Measurements from ENCODE around the gene PLEKHD1. TPM values are rescaled to one million over a fixed set of nuclear protein-coding genes. Genes with fewer than 3 reads are reported as not detected.

The PLEKHD1 gene
- total RNA-seq, 4 donors from 2014 or later: 0.04 to 0.10 TPM; not detected in 2

DNA sequence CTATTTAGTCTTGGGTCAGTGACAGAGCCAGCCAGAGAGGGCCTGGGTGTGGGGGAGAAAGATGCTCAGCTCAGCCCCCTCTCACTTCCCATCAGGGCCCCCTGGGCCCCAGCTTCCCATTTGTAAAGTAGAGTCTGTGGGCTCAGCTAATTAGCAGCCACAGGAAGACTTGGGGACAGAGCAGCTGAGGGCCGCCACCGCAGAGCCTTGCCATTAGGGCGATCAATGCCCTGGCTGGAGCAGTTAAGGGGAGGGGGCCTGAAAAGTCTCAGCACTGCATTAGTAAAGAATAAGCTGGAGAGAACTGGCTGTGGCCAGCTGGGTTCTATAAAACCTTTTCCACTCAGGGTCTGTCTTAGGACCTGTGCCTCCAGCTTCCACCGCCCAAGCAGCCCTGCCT is 2.7 kb downstream of the PLEKHD1 start:
- in situ Hi-C loops (cut with MboI; ENCODE audit: low sequenced_read_pairs in 4 of 4): no loop called here
- TF ChIP-seq, protein P1, sequence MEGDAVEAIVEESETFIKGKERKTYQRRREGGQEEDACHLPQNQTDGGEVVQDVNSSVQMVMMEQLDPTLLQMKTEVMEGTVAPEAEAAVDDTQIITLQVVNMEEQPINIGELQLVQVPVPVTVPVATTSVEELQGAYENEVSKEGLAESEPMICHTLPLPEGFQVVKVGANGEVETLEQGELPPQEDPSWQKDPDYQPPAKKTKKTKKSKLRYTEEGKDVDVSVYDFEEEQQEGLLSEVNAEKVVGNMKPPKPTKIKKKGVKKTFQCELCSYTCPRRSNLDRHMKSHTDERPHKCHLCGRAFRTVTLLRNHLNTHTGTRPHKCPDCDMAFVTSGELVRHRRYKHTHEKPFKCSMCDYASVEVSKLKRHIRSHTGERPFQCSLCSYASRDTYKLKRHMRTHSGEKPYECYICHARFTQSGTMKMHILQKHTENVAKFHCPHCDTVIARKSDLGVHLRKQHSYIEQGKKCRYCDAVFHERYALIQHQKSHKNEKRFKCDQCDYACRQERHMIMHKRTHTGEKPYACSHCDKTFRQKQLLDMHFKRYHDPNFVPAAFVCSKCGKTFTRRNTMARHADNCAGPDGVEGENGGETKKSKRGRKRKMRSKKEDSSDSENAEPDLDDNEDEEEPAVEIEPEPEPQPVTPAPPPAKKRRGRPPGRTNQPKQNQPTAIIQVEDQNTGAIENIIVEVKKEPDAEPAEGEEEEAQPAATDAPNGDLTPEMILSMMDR (IDR thresholded peaks at IDR 0.05 in 4 of 5, conservative IDR thresholded peaks at IDR 0.05 in 1 of 5): no peak
- no peak for TF ChIP-seq POLR2A (IDR thresholded peaks at IDR 0.05)
- no peak for ATAC-seq
- H3K4me1 ChIP-seq: peaks cover 12 to 20% of the 10 kb centered on the region in 2 donors
- H3K27ac ChIP-seq: no peak overlapping the region
- H3K36me3 ChIP-seq: no peaks in the 10 kb centered on the region
- no peak overlapping the region for H3K4me3 ChIP-seq
- H3K27me3 ChIP-seq: peaks cover 4 to 14% (median 9%) of the 10 kb centered on the region in 3 donors
- DNase-seq: no peak
- intact Hi-C loops (cut with DNase I; ENCODE audit: low total_unique reads): no loop called here
- H3K9me3 ChIP-seq: no peaks in the 10 kb centered on the region

DNA sequence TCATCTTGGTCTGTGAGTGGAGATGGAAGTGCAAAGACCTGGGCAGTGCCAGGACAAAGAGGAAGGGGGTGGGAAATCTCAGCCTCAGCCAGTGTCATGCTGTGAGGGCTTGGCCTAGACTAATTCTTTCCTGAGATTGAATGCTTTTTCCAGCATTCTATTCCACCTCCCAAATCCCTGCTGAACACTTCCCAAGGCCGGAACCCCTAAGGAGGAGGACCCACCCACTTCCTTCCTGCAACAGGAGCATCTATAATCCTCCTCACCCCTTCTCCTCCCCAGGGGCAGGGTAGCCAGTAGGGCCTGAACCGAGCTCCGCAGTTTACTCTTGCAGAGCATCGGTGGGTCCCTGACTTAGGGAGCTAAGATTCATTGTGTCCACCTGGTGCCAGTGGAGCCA is 3.2 kb downstream of the PLEKHD1 start:
- H3K27me3 ChIP-seq: peaks cover 4 to 14% (median 9%) of the 10 kb centered on the region in 3 donors
- intact Hi-C loops (cut with DNase I; ENCODE audit: low total_unique reads): no loop called here
- no peak for DNase-seq

DNA sequence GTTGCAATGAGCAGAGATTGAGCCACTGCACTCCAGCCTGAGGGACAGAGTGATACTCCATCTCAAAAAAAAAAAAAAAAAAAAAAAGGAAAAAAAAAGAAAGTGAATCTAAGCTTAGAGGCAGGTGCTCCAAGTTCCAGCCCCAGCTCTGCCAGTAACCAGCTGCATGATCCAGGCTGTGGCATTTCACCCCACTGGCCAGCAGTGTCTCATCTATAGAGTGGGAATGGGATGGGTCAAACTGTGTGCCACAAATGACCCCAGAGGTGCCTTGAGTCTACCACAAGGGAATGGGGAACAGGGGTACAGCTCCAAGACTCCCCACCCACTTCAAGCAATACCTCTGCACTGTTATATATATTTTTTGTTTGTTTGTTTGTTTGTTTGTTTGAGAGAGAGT is 5.0 kb downstream of the PLEKHD1 start:
- in situ Hi-C loops (cut with MboI; ENCODE audit: low sequenced_read_pairs in 4 of 4): no loop called here
- Histone ChIP-seq H3K9me3 (no peaks in the 10 kb centered on the region), H3K27ac (no peak overlapping the region), H3K27me3 (peaks cover 4 to 14% (median 9%) of the 10 kb centered on the region in 3 donors), H3K4me1 (peaks cover 2 to 5% of the 10 kb centered on the region in 2 donors), H3K4me3 (no peak overlapping the region), H3K36me3 (no peaks in the 10 kb centered on the region)
- no peak for DNase-seq
- no peak for TF ChIP-seq POLR2A (IDR thresholded peaks at IDR 0.05)
- TF ChIP-seq, protein P1 (IDR thresholded peaks at IDR 0.05 in 4 of 5, conservative IDR thresholded peaks at IDR 0.05 in 1 of 5): no peak
- ATAC-seq: no peak
- intact Hi-C loops (cut with DNase I; ENCODE audit: low total_unique reads): no loop called here

More for the DNA sequence above, 3.2 kb downstream of the PLEKHD1 start:
- no peak overlapping the region for H3K4me3 ChIP-seq
- H3K36me3 ChIP-seq: no peaks in the 10 kb centered on the region
- in situ Hi-C loops (cut with MboI; ENCODE audit: low sequenced_read_pairs in 4 of 4): no loop called here
- TF ChIP-seq POLR2A (IDR thresholded peaks at IDR 0.05): no peak
- TF ChIP-seq, protein P1 (IDR thresholded peaks at IDR 0.05 in 4 of 5, conservative IDR thresholded peaks at IDR 0.05 in 1 of 5): no peak
- no peaks in the 10 kb centered on the region for H3K9me3 ChIP-seq
- H3K4me1 ChIP-seq: peaks cover 12 to 16% of the 10 kb centered on the region in 2 donors
- no peak for ATAC-seq
- no peak overlapping the region for H3K27ac ChIP-seq

DNA sequence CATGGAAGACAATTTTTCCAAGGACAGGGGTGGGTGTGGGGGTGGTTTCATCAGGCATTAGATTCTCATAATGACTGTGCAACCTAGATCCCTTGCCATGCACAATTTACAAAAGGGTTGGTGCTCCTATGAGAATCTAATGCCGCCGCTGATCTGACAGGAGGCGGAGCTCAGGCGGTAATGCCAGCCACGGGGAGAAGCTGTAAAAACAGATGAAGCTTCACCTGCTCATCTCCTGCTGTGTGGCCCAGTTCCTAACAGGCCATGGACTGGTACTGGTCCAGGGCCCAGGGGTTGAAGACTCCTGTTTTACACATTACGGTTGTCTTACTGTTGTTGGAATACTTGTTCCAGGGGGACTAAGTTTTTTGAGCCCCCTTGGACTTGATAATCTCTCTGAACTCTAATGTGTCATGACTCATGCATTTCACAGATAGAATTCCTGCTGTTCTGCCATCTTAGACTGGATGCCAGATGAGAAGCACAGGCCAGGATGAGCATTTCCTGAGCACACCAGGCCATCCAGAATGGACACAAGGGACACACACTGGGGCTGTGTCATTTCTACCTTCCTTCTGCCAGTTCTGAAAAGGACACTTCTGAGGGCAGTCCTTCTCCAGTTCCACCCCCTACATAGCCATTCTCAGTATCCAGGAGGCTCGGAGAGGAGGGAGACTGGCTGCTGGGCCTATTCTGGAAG is 5.8 kb downstream of the PLEKHD1 start:
- Histone ChIP-seq H3K36me3 (no peaks in the 10 kb centered on the region), H3K4me3 (no peak overlapping the region), H3K27me3 (peaks cover 0 to 7% (median under 1%) of the 10 kb centered on the region in 3 donors), H3K9me3 (no peaks in the 10 kb centered on the region), H3K27ac (peak overlapping the region in 1 of 4 donors; percentile 42), H3K4me1 (peaks cover 0 to 2% of the 10 kb centered on the region in 2 donors)
- intact Hi-C loops (cut with DNase I; ENCODE audit: low total_unique reads) (no loop called here), in situ Hi-C loops (cut with MboI; ENCODE audit: low sequenced_read_pairs in 4 of 4) (no loop called here)
- no peak for TF ChIP-seq POLR2A (IDR thresholded peaks at IDR 0.05)
- TF ChIP-seq, protein P1 (IDR thresholded peaks at IDR 0.05 in 4 of 5, conservative IDR thresholded peaks at IDR 0.05 in 1 of 5): no peak
- DNase-seq (no peak), ATAC-seq (peak; percentile 53 to 64)

Data from gastrocnemius medialis (tissue), 4 donors.